COLO668 (cell line): Measurements from ENCODE around the gene GPC5.
A peak's percentile ranks its signal among the peaks of the same experiment; 100 is the strongest.
"Not testable (repeated sequence)": the region's sequence is repeated elsewhere in the genome, so short reads cannot be mapped to it uniquely, and the experiment has no call there.

Experiments used
- DNase-seq: peaks from one replicate; lab custom pipeline; 2025; ENCODE audit not compliant: unreplicated experiment; lab: John Stamatoyannopoulos, UW

Gene GPC5

DNA sequence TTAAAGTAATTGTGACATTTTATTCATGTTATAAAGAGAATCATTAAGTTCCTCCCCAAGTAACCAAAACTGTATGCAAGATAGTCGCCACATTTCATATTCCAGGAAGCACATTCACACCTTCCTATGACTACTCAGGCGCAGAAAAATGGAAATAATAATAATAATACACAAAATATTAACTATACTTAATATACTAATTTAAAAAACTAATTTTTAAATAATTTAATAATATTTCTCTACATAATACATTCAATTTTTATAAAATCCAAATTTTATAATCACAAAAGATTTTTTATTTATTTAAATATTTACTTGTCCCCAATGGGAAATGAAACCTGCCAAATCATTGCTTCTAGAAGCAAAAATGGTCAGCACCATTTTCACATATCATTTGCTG, 1030.8 kb downstream of the GPC5 start:
- no peak for DNase-seq

DNA sequence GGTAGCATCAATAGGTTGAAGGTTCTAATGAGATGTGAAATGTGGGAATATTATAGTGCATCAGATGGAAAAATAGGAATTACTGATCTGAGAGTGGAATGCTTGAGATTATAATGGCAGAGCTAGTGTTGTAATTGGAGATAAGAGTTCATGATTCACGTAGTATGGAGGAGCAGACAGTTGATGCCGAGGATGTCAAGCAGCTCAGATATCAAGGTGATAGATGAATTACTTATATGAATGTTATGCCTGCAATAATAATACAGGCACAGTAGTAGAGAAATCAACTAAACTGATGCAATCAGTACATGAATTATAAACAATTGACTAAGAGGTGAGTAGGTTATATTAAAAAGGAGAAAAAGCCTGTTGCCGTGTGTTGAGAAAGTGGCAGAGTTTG, 1035.0 kb downstream of the GPC5 start:
- no peak for DNase-seq

DNA sequence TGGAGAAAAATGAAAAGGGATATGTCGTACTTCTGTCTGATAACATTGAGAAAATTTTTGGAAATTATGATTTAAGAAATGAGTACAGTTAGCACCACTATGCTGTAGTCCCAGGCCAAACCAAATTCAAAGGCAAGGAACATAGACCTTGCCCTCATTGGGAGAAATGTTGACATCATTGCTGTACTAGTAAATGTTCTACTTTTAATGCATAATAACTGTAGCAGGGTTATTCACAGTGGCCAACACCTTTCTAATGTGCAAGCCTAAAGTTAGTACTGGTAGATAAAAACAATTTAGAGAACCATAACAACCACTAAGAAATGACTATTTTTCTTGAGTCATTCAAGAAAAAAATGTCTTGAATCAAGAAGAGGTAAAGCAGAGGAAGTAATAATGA, 1035.5 kb downstream of the GPC5 start:
- DNase-seq: no peak

DNA sequence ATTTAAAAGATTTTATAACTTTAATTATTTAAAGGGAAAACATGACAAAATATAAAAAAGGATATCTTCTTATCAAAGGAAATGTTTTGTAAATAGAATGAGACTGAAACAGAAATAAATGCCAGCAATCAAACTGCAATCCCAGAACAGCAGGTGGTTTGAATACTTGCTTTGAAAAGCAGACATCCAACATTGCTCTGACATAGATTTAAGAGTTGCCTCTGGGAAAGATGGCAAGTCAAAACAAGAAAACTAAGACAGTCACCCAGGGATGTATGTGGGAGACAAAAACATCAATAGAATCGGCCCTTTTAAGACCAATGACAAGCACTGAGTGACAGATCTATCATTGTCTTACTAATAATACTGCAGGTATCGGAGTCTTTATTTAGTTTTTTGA, 1038.5 kb downstream of the GPC5 start:
- no peak for DNase-seq

DNA sequence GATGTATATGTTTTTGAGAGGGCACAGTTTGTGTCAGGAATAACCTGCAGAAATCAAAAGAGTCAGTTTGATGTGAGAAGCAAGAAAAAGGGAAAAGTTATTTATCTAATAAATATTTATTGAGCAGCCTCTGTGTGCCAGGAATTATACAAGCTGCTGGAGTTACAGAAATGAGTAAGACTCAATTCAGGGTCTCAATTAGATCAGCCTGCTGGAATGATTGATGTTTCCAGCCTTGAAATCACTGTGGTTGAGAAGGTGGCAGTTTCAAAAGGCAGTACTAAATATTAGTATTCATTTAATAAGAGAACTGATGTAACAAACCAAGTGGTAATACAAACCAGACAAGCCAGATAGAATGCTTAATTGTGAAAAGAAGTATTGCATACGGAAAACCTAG, 1045.8 kb downstream of the GPC5 start:
- no peak for DNase-seq

DNA sequence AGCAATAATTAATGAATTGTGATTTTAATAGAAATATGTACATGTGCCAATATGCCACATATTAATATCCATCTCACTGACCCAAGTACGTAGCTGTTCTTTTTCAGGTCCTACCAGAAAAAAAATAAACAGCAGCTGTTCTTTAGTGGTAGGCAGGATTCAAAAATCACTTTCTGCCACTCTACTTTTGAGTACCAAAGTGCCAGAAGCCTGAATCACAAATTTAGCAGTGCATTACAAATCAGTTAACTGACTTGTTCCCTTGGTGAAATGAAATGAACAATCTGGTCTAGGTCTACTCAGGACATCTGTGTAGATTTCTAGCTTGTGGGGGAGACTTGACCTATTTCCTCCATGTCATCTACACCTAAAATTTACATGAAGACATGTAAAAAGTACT, 1052.6 kb downstream of the GPC5 start:
- no peak for DNase-seq

DNA sequence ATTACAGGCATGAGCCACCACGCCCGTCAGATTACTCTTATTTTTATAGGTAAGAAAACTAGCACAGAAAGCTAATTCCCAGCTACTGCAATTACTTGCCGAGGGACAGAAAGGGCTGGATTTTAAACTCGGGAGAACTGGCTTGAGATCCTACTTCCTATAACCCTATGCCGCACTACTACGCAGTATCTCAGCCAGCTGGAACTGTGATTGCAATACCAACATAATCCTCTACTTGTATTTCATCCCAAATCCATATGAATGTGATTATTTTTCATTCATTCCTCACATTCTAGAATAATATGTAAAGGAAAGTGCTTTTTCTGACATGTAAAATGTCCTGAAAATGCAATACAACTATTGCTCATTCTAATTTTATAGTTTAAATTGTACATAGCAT, 1054.4 kb downstream of the GPC5 start:
- no peak for DNase-seq

DNA sequence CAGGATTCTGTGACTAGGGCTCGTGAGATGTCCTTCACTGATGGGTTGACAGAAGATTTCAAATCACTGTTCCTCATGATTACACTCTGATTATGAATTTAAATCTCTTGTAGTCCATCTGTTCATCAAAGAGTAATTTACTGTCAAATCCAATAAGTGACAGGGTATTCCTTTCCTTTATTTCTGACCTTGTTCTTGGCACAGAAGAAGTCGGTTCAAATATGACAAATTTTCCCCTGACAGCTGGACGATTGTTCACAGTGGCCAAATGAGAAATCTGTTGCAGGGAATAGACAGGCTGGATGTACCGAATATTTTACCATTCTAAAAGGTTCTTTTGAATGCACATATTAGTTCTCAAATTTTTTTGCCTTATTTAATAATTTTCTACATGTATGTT, 1060.9 kb downstream of the GPC5 start:
- DNase-seq: no peak

DNA sequence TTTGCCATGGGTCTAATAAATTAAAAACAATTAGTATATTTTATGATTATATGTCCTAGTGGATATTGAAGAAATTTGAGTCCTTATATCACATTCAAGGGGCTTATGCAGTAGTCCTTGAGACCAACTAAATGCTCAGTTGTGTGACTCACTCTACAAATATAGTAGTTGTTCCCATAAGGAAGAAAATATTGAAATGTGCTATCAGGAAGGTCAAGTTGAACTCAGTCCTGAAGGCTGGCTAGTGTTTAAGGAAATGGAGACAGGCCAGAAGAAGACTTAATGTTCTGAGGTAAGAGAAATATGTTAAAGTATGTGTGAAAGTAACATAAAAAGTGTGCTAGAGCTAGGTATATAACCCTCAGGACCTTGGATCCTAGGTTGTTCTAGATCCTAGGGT, 1062.1 kb downstream of the GPC5 start:
- DNase-seq: no peak

DNA sequence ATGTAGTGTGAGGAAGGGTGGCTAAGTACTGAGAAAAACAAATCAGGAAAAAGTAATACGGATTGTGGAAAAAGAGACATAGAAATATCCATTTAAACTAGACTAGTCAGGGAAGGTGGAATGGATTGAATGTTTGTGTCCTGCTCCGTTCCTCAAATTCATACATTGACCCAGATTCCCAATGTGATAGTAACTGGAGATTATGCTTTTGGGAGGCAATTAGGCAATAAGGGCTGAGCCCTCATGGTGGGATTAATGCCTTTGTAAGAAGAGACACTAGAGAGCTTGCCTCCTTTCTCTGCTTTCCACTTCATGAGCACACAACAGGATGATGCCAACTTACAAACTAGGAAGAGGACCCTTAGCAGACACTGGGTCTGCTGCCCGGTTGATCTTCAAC, 1063.0 kb downstream of the GPC5 start:
- no peak for DNase-seq

DNA sequence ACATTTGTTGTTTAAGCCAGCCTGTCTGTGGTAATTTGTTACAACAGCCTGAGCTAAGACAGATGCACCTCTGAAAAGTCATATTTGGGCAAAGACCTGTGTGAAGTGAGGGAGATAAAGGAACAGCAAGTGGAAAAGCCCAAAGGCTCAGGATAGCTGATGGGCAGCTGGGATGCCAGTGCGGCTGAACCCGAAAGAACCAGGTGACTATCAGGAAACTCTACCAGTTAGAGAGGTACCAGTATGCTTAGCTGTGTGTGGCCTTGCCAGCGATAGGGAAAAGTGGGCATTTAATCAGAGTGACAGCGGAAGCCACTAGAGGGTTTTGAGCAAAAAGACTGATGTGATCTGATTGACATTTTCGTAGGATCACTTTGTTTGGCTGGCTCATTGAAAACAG, 1063.4 kb downstream of the GPC5 start:
- no peak for DNase-seq

DNA sequence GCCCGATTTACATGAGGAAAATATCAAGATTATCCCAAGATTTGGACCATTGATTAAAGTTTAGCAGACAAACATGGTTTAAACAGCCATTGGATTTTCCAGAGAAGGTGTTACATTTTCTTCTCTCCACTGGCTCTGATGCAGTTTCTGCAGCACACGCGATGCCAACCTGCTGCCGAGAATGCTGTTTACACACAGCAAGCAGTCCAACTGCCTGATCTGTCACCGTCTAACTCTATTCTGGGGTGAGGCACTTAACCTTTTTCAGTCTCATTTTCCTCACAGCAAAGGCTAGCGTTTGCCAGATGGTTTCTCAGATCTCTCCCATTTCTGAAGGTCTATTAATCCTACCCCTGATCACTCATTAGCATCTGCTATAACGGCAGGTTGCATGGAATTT, 1064.7 kb downstream of the GPC5 start:
- peak; percentile 38 for DNase-seq

DNA sequence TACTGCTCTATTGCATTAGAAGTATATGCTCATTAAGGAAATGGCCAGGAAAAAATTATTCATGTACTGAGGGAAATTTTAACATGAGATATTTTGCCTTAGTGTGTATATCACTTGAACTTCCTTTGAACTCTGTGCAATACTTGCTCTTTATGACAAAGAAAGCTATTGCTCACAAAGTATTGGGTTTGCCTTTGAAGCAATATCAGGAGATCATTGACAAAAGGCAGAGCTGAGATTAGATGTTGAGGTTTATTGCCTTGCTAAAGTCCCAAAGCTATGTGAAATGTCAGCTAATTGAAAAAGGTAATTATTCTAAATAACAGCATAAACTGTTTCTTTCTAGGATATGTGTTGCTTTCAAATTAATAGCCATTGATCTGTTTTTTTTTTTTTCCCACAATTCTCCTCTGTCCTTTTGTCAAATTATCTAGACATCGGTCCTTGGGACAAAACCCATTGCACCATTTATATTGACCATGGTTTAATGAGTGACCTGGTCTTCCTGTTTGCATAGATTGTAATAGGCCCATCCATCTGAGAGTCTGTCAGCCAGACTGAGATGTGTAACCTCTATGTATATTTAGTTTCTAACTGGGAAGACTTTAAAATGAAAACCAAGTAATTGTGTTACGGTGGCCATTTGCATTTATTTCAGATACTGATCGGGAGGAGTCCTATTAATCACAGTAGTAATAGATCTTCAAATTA, 1075.5 kb downstream of the GPC5 start:
- no peak for DNase-seq

DNA sequence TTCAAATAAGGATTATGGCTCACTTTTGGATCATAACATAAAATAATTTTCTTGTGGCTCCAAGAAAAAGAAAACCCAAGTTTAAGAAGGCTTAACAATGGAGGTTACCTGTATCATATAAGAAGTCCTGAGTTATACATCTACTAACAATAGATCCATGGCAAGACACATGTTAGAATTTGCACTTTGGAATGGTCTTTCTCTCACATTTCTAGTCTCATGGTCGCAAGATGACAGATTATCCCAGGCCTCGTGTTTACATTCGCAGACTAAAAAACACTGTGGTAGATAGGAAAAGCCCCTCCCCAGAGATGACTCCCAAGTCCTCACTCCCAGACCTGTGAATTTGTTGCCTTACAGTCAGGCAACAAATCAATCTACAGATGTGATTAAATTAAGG, 1082.0 kb downstream of the GPC5 start:
- no peak for DNase-seq

DNA sequence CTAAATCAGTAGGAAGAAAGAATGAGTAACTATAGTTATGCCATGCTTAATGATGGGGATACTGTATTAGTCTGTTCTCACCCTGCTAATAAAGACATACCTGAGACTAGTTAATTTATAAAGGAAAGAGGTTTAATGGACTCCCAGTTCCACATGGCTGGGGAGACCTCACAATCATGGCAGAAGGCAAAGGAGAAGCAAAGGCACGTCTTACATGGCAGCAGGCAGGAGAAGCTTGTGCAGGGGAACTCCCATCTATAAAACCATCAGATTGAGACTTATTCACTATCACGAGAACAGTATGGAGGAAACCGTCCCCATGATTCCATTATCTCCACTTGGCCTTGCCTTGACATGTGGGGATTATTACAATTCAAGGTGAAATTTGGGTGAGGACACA, 1084.4 kb downstream of the GPC5 start:
- not testable (repeated sequence) for DNase-seq

DNA sequence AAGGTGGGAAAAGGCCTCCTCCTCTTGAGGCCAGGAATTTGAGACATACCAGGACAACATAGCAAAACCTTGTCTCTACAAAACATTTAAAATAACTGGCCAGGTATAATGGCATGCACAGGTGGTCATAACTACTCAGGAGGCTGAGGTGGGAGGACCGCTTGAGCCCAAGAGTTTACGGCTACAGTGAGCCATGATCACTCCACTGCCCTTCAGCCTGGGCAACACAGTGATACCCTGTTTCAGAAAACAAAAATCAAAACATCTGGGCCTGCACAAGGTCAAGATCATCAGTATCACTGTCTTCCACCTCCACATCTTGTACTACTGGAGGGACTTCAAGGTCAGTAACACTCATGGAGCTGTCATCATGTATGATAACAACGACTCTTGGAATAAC, 1085.5 kb downstream of the GPC5 start:
- DNase-seq: no peak

DNA sequence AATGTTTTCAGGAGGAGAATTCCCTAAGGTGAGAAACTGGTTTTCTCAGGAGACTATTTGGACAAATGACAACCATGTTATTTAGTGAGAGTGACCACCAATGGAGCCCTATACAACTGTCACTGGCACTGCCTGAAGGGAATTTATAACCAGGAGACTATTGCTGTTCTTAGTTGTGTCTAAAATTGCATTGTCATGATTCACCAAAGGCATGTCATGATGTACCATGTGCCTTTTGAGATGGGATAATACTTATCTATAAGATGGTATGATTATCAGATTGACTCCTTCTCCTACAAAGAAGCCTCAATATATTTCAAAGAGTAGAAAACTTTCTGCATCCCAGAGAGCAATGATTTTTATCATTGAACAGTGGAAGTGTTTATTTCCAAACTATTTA, 1088.8 kb downstream of the GPC5 start:
- no peak for DNase-seq

DNA sequence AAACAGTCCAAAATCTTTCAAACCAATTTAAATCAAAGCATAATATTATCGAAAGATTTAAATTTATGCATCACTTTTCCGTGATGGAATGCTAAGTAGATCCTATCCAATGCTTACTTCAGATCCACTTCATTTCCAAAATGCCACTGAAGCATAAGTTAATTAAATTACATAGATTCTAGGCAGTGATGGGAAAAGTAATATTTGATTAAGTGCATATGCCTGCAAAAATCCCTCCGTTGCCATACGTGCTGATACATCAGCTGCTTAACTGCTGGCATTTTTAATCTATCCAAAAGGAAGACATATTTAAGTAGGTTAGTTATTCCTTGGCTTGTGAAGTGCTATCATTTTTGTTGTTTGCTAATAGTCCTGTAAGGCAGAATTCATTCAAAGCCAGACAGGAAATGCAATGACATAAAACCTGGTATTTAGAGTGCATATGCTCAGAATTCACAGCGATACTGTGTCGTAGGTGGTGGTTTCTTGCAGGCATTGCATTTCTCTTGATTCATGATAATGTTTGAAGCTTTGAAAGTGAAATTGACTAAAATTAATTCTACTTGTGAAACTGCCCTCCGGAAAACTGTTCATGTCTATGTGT, 1089.9 kb downstream of the GPC5 start:
- DNase-seq: no peak

DNA sequence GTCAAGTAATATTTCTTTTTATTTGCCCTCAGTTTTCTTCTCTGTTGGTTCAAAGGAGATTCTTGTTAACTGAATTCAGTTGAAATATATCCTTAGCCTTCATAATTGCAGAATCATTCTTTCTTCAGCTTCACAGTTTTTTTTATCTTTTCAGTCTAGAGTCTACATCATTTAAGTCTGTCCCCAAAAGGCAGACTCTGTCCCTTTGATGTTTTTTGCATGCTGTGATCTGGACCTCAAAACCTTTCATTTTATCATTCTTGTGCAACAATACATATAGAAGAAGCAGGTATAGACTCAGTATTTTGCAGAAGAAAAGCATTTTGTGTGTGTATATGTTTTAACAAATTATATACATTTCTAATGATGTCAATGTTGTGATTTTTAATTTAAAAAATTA, 1093.4 kb downstream of the GPC5 start:
- DNase-seq: no peak

DNA sequence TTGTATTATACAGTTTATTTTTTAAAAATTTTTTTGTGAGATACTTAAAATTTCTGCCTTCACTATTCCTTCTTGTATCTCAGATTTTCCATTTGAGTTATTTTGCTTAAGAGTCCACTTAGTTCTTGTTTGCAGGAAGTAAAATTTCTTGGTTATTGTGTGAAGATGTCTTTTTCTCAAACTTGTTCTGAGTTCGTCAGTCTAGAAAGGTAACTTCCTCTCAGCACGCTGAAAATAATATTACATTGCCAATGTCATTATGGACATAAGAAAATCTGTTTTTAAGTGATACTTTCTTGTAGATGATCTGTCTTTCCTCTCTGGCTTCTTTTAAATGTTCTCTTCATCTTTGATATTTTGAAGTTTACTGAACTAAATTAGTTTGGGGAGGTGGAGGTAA, 1096.5 kb downstream of the GPC5 start:
- no peak for DNase-seq

DNA sequence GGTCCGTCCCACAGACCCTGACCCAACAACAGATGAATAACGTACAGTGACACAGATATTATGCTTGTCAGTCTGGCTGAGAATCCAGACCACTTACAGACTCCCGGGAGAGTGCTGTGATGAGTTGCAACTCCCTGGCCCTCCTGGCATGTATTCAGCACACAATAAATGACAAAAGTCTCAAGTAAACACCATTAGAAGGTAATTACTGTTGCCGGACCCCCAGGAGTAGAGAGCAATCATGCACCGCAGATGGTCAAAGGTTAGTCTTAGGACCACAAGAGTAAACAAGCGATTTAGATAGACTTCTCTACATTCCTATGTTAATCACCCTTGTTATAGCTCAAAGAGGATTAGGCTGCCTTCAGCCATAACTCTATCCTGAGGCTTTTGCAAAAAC, 1101.8 kb downstream of the GPC5 start:
- DNase-seq: no peak

DNA sequence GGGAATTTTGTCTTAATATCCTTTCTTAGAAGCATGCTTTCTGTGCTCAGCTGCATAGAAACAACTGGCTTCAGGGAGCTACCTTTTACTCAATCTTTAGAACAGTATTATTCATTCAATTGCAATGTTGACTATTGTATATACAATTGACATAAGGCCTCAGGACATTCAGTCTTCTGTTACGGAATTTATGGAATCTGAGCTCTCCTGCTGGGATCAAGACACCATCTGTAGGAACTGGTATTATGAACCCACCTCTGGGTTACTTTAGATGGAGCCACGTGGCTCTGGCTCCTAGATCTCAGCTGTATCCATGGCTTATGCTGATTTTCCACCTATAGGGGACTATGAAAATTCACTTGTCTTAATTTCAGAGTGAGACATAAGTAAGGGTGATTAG, 1112.0 kb downstream of the GPC5 start:
- DNase-seq: no peak

DNA sequence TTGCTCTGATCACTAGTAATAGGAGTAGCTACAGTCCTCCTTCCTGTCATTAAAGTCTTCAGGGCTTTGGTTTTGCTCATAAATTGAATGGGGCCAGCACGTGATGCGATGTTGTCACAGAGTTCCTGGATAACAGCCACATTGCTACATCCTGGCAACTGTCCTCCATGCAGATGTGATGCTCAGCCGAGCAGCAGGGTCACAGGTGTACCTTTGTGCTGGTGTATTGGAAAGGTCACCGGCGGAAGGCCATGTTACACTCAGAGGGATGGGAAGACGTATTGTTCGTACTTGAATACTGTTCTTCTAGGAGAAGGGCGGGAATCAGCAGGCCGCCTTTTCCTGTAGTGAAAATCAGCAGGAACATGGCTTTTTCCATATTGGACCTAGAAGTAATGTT, 1114.4 kb downstream of the GPC5 start:
- DNase-seq: no peak
